Measurements from ENCODE around the gene CNTN1.

Gene CNTN1

GRCh38 chr12:40647651-40648050, 44.6 kb upstream of the CNTN1 start:
- TF ChIP-seq CTCF (IDR thresholded peaks at IDR 0.05; ENCODE audit: insufficient read depth, missing control alignments), result no peak
- FAIRE-seq, result no peak
- no peak for DNase-seq (ENCODE audit: insufficient read length, low spot score)

- DNase-seq (ENCODE audit: insufficient read length, low spot score) (no peak), FAIRE-seq (no peak)
- no peak for TF ChIP-seq CTCF (IDR thresholded peaks at IDR 0.05; ENCODE audit: insufficient read depth, missing control alignments)
Observed at GRCh38 chr12:40648519-40648918, 43.7 kb upstream of the CNTN1 start.

GRCh38 chr12:40650038-40650704, 42.1 kb upstream of the CNTN1 start:
- no peak for FAIRE-seq
- DNase-seq (ENCODE audit: insufficient read length, low spot score), result no peak
- TF ChIP-seq CTCF (IDR thresholded peaks at IDR 0.05; ENCODE audit: insufficient read depth, missing control alignments), result no peak

GRCh38 chr12:40655451-40655850, 36.8 kb upstream of the CNTN1 start:
- DNase-seq (ENCODE audit: insufficient read length, low spot score), result no peak
- no peak for FAIRE-seq

GRCh38 chr12:40662366-40662765, 29.9 kb upstream of the CNTN1 start:
- FAIRE-seq, result no peak
- no peak for TF ChIP-seq CTCF (IDR thresholded peaks at IDR 0.05; ENCODE audit: insufficient read depth, missing control alignments)
- no peak for DNase-seq (ENCODE audit: insufficient read length, low spot score)

More at GRCh38 chr12:40655451-40655850, 36.8 kb upstream of the CNTN1 start:
- no peak for TF ChIP-seq CTCF (IDR thresholded peaks at IDR 0.05; ENCODE audit: insufficient read depth, missing control alignments)

GRCh38 chr12:40663781-40664180, 28.5 kb upstream of the CNTN1 start:
- DNase-seq (ENCODE audit: insufficient read length, low spot score) (no peak), FAIRE-seq (no peak)
- no peak for TF ChIP-seq CTCF (IDR thresholded peaks at IDR 0.05; ENCODE audit: insufficient read depth, missing control alignments)

GRCh38 chr12:40668099-40668529, 24.1 kb upstream of the CNTN1 start:
- FAIRE-seq (no peak), DNase-seq (ENCODE audit: insufficient read length, low spot score) (no peak)
- TF ChIP-seq CTCF (IDR thresholded peaks at IDR 0.05; ENCODE audit: insufficient read depth, missing control alignments), result peak; percentile 30

Measured in D721Med (cell line).